CD4-positive, alpha-beta T cell treated with Interleukin-15 for 1 hour (primary cell): Measurements from ENCODE around the gene ESYT1.

Experiments
- DNase-seq: peaks from one replicate; pipeline ENCODE4 v3.0.0-alpha.2; 2020

Gene ESYT1

DNA sequence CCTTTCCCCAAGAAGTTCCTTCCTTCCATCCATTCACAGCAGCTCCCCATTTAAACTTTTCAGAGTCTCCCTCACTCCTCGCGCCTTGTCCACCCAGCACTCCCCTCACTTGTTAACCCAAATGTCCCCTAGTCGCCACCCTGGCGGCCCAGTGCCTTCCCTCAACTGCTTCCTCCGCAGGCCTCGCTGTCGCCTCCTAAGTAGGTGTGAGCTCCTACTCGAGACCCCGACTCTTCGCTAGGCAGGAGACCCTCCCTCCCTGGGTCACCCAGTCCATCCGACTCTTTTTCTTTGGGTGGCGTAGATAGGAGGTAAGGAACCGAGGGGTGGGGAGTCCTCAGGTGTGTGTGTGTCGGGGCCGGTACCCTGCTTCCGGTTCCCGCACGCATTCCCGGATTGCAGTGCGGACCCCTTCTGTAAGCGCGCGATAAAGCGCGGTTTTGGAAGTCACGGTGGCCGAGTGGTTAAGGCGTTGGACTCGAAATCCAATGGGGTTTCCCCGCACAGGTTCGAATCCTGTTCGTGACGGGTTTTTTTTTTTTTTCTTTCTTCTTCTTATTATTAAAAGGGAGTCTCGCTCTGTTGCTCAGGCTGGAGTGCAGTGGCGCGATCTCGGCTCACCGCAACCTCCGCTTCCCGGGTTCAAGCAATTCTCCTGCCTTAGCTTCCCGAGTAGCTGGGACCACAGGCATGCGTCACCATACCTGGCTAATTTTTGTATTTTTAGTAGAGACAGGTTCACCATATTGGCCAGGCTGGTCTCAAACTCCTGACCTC, 62.0 kb downstream of the ESYT1 start:
- DNase-seq: peak; percentile 79

DNA sequence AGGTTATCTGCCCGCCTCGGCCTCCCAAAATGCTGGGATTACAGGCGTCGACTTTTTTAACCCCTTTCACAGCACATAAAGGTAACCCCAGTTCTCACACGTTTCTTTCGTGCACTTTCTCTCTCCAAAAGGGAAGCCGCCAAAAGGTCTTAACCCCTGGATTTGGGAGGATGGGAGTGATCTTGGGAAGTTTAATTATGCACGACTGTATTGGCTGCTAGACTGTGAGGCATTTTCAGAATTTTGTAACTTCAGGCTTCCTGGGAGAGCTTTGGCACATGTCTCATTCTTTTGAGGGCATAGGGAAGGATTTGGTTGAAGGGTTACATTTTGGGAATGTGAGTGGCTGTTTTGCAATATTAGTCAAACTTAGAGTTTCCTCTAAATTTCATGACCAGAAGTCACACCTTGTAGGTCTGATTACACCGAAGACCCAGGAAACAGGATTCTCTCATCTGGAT, 62.7 kb downstream of the ESYT1 start:
- DNase-seq: no peak

GRCh38 chr12:56192582-56192981, 64.5 kb downstream of the ESYT1 start:
- no peak for DNase-seq

GRCh38 chr12:56193025-56193578, 65.0 kb downstream of the ESYT1 start:
- DNase-seq: peak; percentile 67
